Panc1 (cell line): ENCODE measurements around the gene GNAZ. TPM values are rescaled to one million over a fixed set of nuclear protein-coding genes. Genes with fewer than 3 reads are reported as not detected.

ENCODE experiments used
- ATAC-seq: fragments of 200-7000 bp; cut with Tn5 transposase; 2 replicates; pipeline ENCODE4 v1.9.1; 2020; ENCODE audit warnings: mild to moderate bottlenecking, moderate library complexity
- BruUV-seq: library from RNA; stranded (reverse); fragments of 400-500 nt; replicated peaks from 2 replicates; lab custom pipeline; 2021; lab: Mats Ljungman, UMichigan
- CTCF ChIA-PET: fragments of 300-600 bp; sonication (Branson Sonifier 250); formaldehyde crosslinking; loops from one replicate; lab custom pipeline; 2022; ENCODE audit warnings: antibody characterized with exemption; lab: Charles Lee
- POLR2A ChIA-PET: fragments of 300-600 bp; sonication (Branson Sonifier 250); formaldehyde crosslinking; loops from one replicate; lab custom pipeline; 2022; ENCODE audit warnings: antibody characterized with exemption; lab: Charles Lee
- DNase-seq: peaks from one replicate; pipeline ENCODE4 v3.0.0-alpha.2; 2010; ENCODE audit warnings: low read depth, low spot score
- H3K27ac ChIP-seq: 2 replicates; pipeline ENCODE4 v1.5.1; 2011; ENCODE audit warnings: mild to moderate bottlenecking, low read length, inconsistent platforms
- H3K27me3 ChIP-seq: fragments of 200-500 bp; sonication (Bioruptor generic); 2 replicates; pipeline ENCODE4 v1.6.0; 2014; ENCODE audit warnings: low read length, inconsistent platforms; ENCODE audit not compliant: control insufficient read depth, insufficient read depth
- H3K36me3 ChIP-seq: fragments of 200-500 bp; sonication (Bioruptor generic); 2 replicates; pipeline ENCODE4 v1.5.1; 2014; ENCODE audit warnings: inconsistent platforms, mild to moderate bottlenecking, low read length, moderate library complexity; ENCODE audit not compliant: control insufficient read depth, insufficient read depth
- H3K4me1 ChIP-seq: 2 replicates; pipeline ENCODE4 v1.5.1; 2011; ENCODE audit warnings: inconsistent platforms, mild to moderate bottlenecking, low read length, moderate library complexity; ENCODE audit not compliant: control insufficient read depth, insufficient read depth
- H3K4me3 ChIP-seq, 2 experiments: 2 replicates each; pipeline ENCODE4 v1.5.1; 2011 to 2012; ENCODE audit warnings: low read depth in 2 of 2, low read length in 2 of 2, mild to moderate bottlenecking in 2 of 2, inconsistent platforms in 1 of 2, moderate library complexity in 1 of 2
- H3K9me3 ChIP-seq: fragments of 200-500 bp; sonication (Bioruptor generic); 2 replicates; pipeline ENCODE4 v1.5.1; 2014; ENCODE audit warnings: low read depth, mild to moderate bottlenecking, inconsistent platforms, low read length, moderate library complexity; ENCODE audit not compliant: control insufficient read depth, insufficient read depth
- CTCF ChIP-seq: fragments of 450-650 bp; IDR thresholded peaks from 2 replicates; pipeline ENCODE4 v1.5.1; 2017; ENCODE audit warnings: mild to moderate bottlenecking
- POLR2AphosphoS5 ChIP-seq: IDR thresholded peaks from 2 replicates; pipeline ENCODE4 v1.6.1; 2012; ENCODE audit warnings: mild to moderate bottlenecking, low read depth, low read length, moderate library complexity
- REST ChIP-seq, 2 experiments: IDR thresholded peaks; 2 replicates each; pipeline ENCODE4 v1.6.1; 2011 to 2012; ENCODE audit warnings: low read depth in 2 of 2, control low read depth in 1 of 2, low read length in 1 of 2, mild to moderate bottlenecking in 1 of 2, moderate library complexity in 1 of 2; ENCODE audit not compliant: insufficient read depth in 1 of 2
- SIN3A ChIP-seq: IDR thresholded peaks from 2 replicates; pipeline ENCODE4 v1.6.1; 2012; ENCODE audit warnings: low read depth, mild to moderate bottlenecking, low read length, moderate library complexity, borderline replicate concordance; ENCODE audit not compliant: insufficient read depth
- TCF7L2 ChIP-seq: IDR thresholded peaks from 2 replicates; pipeline ENCODE4 v1.6.1; 2011; ENCODE audit warnings: mild to moderate bottlenecking, low read depth, low read length, inconsistent platforms
- in situ Hi-C: cut with HindIII; loops from 2 replicates; pipeline ENCODE4 v1.10.0; 2016; ENCODE audit warnings: low sequenced_read_pairs, low pct_unique_long_range_greater_than_20kb
- intact Hi-C: fragments of 100-400 bp; cut with micrococcal nuclease; formaldehyde crosslinking; loops from one replicate; pipeline ENCODE4 v1.10.0; 2022; ENCODE audit not compliant: unreplicated experiment
- total RNA-seq: library from RNA; stranded (reverse); gene quantifications from one replicate; pipeline ENCODE4 v1.2.1, GENCODE V29; 2021; ENCODE audit not compliant: unreplicated experiment

GNAZ gene
- total RNA-seq, 1 experiment from 2014 or later, result 11.9 TPM

GRCh38 chr22:23123804-23124254 is 53.5 kb downstream of the GNAZ start:
- ChIA-PET POLR2A (no interaction called here), CTCF (no interaction called here)
- Histone ChIP-seq H3K27ac (no peak overlapping the region), H3K4me3 (no peak overlapping the region), H3K9me3 (no peaks in the 10 kb centered on the region), H3K4me1 (no peaks in the 10 kb centered on the region), H3K27me3 (no peaks in the 10 kb centered on the region), H3K36me3 (no peaks in the 10 kb centered on the region)
- DNase-seq (no peak), ATAC-seq (no peak)
- in situ Hi-C loops (no loop called here), intact Hi-C loops (no loop called here)
- TF ChIP-seq POLR2AphosphoS5 (no peak), TCF7L2 (no peak), CTCF (no peak), SIN3A (no peak), REST (IDR thresholded peaks at IDR 0.05; ENCODE audit: insufficient read depth in 1 of 2, low read depth in 2 of 2, low read length in 1 of 2) (no peak)
- no TSS peak for BruUV-seq

DNA sequence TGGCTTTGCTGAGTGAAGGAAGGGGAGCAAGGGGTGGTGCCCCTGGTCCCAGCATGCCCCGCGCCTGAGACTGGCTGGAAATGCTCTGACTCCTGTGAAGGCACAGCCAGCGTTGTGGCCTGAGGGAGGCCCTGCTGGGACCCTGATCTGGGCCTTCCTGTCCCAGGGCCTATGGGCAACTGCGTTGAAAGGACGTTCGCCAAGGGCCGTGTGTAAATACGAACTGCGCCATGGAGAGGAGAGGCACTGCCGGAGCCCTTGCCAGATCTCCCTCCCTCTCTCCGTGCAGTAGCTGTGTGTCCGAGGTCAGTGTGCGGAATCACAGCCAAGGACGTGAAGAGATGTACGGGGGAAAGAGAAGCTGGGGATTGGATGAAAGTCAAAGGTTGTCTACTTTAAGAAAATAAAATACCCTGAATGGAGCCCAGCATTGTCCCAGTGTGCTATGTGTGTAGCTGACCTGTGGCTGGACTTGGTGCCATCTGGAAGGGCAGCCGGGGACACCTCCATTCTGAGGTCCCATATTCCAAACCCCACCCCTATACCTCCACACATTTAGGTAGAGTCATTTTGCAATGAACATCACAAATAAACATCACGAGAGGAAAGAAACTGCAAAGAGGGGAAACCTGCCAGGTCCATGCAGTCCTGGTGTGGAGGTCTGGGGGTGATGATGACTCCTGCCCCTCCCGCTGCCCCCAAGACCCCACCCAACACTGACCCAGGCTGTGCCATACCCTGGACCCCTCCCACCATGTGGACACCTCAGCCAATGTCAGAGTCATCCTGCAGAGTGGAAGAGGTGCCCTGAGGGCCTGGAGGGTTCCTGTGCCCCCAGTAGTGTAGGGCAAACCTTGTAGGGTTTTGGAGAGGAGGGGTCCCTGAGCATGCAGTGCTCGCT is 54.5 kb downstream of the GNAZ start:
- no peak for DNase-seq
- no peaks in the 10 kb centered on the region for H3K4me1 ChIP-seq
- CTCF ChIA-PET, result no interaction called here
- POLR2A ChIA-PET, result no interaction called here
- no peak for TF ChIP-seq SIN3A
- no peak for TF ChIP-seq REST (IDR thresholded peaks at IDR 0.05; ENCODE audit: insufficient read depth in 1 of 2, low read depth in 2 of 2, low read length in 1 of 2)
- no peak for TF ChIP-seq TCF7L2
- no peak for TF ChIP-seq POLR2AphosphoS5
- no peak for TF ChIP-seq CTCF
- ATAC-seq, result no peak
- H3K27ac ChIP-seq, result no peak overlapping the region
- in situ Hi-C loops (no loop called here), intact Hi-C loops (no loop called here)
- H3K9me3 ChIP-seq, result no peaks in the 10 kb centered on the region
- no peaks in the 10 kb centered on the region for H3K36me3 ChIP-seq
- H3K4me3 ChIP-seq, result no peak overlapping the region
- BruUV-seq, result no TSS peak
- no peaks in the 10 kb centered on the region for H3K27me3 ChIP-seq
